MCF 10A (cell line): ENCODE measurements around the gene CGNL1. TPM values are rescaled to one million over a fixed set of nuclear protein-coding genes. Genes with fewer than 3 reads are reported as not detected.

ENCODE experiments used
- BruUV-seq: library from RNA; stranded (reverse); fragments of 400-500 nt; replicated peaks from 2 replicates; lab custom pipeline; 2021; lab: Mats Ljungman, UMichigan
- CTCF ChIA-PET: fragments of 300-600 bp; sonication (Branson Sonifier 250); formaldehyde crosslinking; extraction: SDS; loops from one replicate; lab custom pipeline; 2021; ENCODE audit warnings: antibody characterized with exemption, inconsistent platforms; lab: Yijun Ruan, JAX
- POLR2A ChIA-PET: fragments of 300-600, 350-650 bp; sonication (Branson Sonifier 250); formaldehyde crosslinking; extraction: SDS; loops from one replicate; lab custom pipeline; 2020; ENCODE audit warnings: antibody characterized with exemption, inconsistent platforms; lab: Yijun Ruan, JAX
- DNase-seq: peaks from one replicate; pipeline ENCODE4 v3.0.0-alpha.2; 2018; ENCODE audit not compliant: unreplicated experiment
- H3K27ac Mint-ChIP-seq: one replicate; pipeline ENCODE4 v1.8.0; 2022; ENCODE audit warnings: mild to moderate bottlenecking, low read depth, mixed read lengths; ENCODE audit not compliant: unreplicated experiment
- H3K27me3 Mint-ChIP-seq: one replicate; pipeline ENCODE4 v1.8.0; 2022; ENCODE audit warnings: mixed read lengths; ENCODE audit not compliant: insufficient read depth, unreplicated experiment
- H3K36me3 Mint-ChIP-seq: one replicate; pipeline ENCODE4 v1.8.0; 2022; ENCODE audit warnings: mild to moderate bottlenecking, moderate library complexity, mixed read lengths; ENCODE audit not compliant: insufficient read depth, unreplicated experiment
- H3K4me1 Mint-ChIP-seq: one replicate; pipeline ENCODE4 v1.8.0; 2022; ENCODE audit warnings: mixed read lengths; ENCODE audit not compliant: insufficient read depth, unreplicated experiment
- H3K4me3 Mint-ChIP-seq: one replicate; pipeline ENCODE4 v1.8.0; 2022; ENCODE audit warnings: mild to moderate bottlenecking, moderate library complexity, mixed read lengths; ENCODE audit not compliant: unreplicated experiment
- H3K9me3 Mint-ChIP-seq: one replicate; pipeline ENCODE4 v1.8.0; 2022; ENCODE audit warnings: mixed read lengths; ENCODE audit not compliant: unreplicated experiment
- CTCF ChIP-seq: fragments of 200-600 bp; IDR thresholded peaks from one replicate; pipeline ENCODE4 v1.8.0; 2022; ENCODE audit warnings: antibody characterized with exemption, mild to moderate bottlenecking; ENCODE audit not compliant: unreplicated experiment
- intact Hi-C: fragments of 100-400 bp; cut with micrococcal nuclease; formaldehyde crosslinking; loops from 2 replicates; pipeline ENCODE4 v1.14.1; 2022
- total RNA-seq: library from RNA; stranded (reverse); gene quantifications from 2 replicates; pipeline ENCODE4 v1.2.3, GENCODE V29; 2022

The CGNL1 gene
- total RNA-seq, 1 experiment from 2014 or later: 0.05 TPM

- CTCF ChIA-PET: interaction anchor here (1.2 kb wide), 1 partner anchor 140 kb away, joined by 4 read pairs; no protein-coding TSS in a partner anchor
- Mint-ChIP-seq H3K4me3 (no peak overlapping the region), H3K36me3 (no peaks in the 10 kb centered on the region)
Measured at GRCh38 chr15:57387564-57388076, 11.3 kb downstream of the CGNL1 start.

GRCh38 chr15:57388464-57388863 lies 12.2 kb downstream of the CGNL1 start:
- POLR2A ChIA-PET: no interaction called here
- no peaks in the 10 kb centered on the region for H3K36me3 Mint-ChIP-seq

More at GRCh38 chr15:57387564-57388076, 11.3 kb downstream of the CGNL1 start:
- no TSS peak for BruUV-seq
- Mint-ChIP-seq H3K27me3 (no peaks in the 10 kb centered on the region), H3K9me3 (peaks cover 8% of the 10 kb centered on the region), H3K4me1 (no peaks in the 10 kb centered on the region), H3K27ac (no peak overlapping the region)
- TF ChIP-seq CTCF: no peak
- POLR2A ChIA-PET: no interaction called here
- DNase-seq: no peak
- intact Hi-C loops: no loop called here

GRCh38 chr15:57389991-57390390 lies 13.7 kb downstream of the CGNL1 start:
- DNase-seq: no peak
- Mint-ChIP-seq H3K9me3 (peaks cover 8% of the 10 kb centered on the region), H3K27ac (no peak overlapping the region), H3K27me3 (no peaks in the 10 kb centered on the region), H3K36me3 (no peaks in the 10 kb centered on the region), H3K4me1 (no peaks in the 10 kb centered on the region), H3K4me3 (no peak overlapping the region)
- ChIA-PET POLR2A (no interaction called here), CTCF (no interaction called here)
- intact Hi-C loops: no loop called here
- BruUV-seq: no TSS peak
- TF ChIP-seq CTCF: no peak

More at GRCh38 chr15:57388464-57388863, 12.2 kb downstream of the CGNL1 start:
- CTCF ChIA-PET: interaction anchor here (1.2 kb wide), 1 partner anchor 139 kb away, joined by 4 read pairs; no protein-coding TSS in a partner anchor
- no peak for TF ChIP-seq CTCF
- intact Hi-C loops: no loop called here
- H3K27me3 Mint-ChIP-seq: no peaks in the 10 kb centered on the region
- no peak overlapping the region for H3K27ac Mint-ChIP-seq
- H3K4me1 Mint-ChIP-seq: no peaks in the 10 kb centered on the region
- no TSS peak for BruUV-seq
- no peak overlapping the region for H3K4me3 Mint-ChIP-seq
- no peak for DNase-seq
- H3K9me3 Mint-ChIP-seq: peaks cover 8% of the 10 kb centered on the region

GRCh38 chr15:57390583-57390982 lies 14.3 kb downstream of the CGNL1 start:
- BruUV-seq: no TSS peak

More at GRCh38 chr15:57390583-57390982, 14.3 kb downstream of the CGNL1 start:
- no peak for DNase-seq
- POLR2A ChIA-PET: no interaction called here
- no peaks in the 10 kb centered on the region for H3K4me1 Mint-ChIP-seq
- CTCF ChIA-PET: no interaction called here
- no peak overlapping the region for H3K27ac Mint-ChIP-seq
- intact Hi-C loops: no loop called here
- H3K9me3 Mint-ChIP-seq: peaks cover 8% of the 10 kb centered on the region
- no peaks in the 10 kb centered on the region for H3K27me3 Mint-ChIP-seq
- TF ChIP-seq CTCF: no peak
- H3K4me3 Mint-ChIP-seq: no peak overlapping the region
- no peaks in the 10 kb centered on the region for H3K36me3 Mint-ChIP-seq
